Omental fat pad (tissue), 4 donors: ENCODE data around the gene ADAMTS6. TPM values are rescaled to one million over a fixed set of nuclear protein-coding genes. Genes with fewer than 3 reads are reported as not detected.

Source experiments
- ATAC-seq: fragments of 150-250 bp; one replicate; pipeline ENCODE4 v1.9.1; 2016; ENCODE audit warnings: mild to moderate bottlenecking, moderate library complexity; ENCODE audit not compliant: low FRiP score
- DNase-seq: peaks from one replicate; pipeline ENCODE4 v3.0.0-alpha.2; 2019; ENCODE audit warnings: low spot score
- total RNA-seq, 4 donors: library from RNA; depleted of rRNA; stranded (reverse); fragments of >200 nt; gene quantifications; one replicate each; pipeline ENCODE4 v1.1.0, GENCODE V29; 2016
- TF ChIP-seq, protein P1 (sequence below), 3 donors: fragments of 450-650 bp; IDR thresholded peaks; one replicate each; pipeline ENCODE4 v1.5.1; 2016 to 2017; ENCODE audit warnings: antibody characterized with exemption in 3 of 3, mild to moderate bottlenecking in 3 of 3, moderate library complexity in 2 of 3

Gene ADAMTS6
- total RNA-seq, 4 donors from 2014 or later, result 1.8 to 8.0 (median 3.0) TPM

DNA sequence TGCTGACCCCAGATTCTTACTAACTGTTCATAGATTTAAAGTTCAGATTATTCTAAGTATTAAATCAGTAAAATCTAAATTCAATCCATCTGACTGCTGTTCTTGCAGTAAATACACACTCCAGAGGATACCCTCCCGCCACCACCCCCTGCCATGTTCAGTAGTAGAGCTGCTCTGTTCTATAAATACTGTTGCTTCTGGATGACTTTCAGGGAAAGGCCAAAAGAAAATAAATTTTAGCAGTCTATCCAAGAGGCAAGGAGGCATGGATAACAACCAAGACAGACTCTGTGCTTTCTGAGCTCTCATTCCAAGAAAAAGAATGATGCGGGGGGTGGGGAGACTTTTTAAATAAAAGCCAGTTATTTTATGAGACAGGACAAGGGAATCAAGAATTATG, 115.1 kb downstream of the ADAMTS6 start:
- TF ChIP-seq, protein P1, sequence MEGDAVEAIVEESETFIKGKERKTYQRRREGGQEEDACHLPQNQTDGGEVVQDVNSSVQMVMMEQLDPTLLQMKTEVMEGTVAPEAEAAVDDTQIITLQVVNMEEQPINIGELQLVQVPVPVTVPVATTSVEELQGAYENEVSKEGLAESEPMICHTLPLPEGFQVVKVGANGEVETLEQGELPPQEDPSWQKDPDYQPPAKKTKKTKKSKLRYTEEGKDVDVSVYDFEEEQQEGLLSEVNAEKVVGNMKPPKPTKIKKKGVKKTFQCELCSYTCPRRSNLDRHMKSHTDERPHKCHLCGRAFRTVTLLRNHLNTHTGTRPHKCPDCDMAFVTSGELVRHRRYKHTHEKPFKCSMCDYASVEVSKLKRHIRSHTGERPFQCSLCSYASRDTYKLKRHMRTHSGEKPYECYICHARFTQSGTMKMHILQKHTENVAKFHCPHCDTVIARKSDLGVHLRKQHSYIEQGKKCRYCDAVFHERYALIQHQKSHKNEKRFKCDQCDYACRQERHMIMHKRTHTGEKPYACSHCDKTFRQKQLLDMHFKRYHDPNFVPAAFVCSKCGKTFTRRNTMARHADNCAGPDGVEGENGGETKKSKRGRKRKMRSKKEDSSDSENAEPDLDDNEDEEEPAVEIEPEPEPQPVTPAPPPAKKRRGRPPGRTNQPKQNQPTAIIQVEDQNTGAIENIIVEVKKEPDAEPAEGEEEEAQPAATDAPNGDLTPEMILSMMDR (IDR thresholded peaks at IDR 0.05), result no peak
- ATAC-seq, result no peak
- no peak for DNase-seq

DNA sequence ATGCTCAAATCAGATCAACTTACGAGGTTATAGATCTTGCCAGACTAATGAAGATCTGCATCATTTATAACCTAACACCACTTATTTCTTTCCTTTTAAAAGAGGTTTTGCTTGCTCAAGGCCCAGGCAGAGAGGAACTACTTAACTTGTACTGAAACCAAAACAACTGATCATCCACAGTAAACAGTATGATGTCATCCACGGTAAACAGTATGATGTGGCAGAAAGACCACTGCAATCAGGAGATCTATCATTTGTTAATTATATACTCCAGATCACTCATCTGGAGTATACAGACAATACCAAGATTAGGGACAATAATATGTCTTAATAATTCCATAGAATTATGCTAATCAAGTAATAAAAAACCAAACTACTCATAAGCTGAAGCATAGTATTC, 116.8 kb downstream of the ADAMTS6 start:
- no peak for ATAC-seq
- TF ChIP-seq, protein P1 (IDR thresholded peaks at IDR 0.05), result no peak

DNA sequence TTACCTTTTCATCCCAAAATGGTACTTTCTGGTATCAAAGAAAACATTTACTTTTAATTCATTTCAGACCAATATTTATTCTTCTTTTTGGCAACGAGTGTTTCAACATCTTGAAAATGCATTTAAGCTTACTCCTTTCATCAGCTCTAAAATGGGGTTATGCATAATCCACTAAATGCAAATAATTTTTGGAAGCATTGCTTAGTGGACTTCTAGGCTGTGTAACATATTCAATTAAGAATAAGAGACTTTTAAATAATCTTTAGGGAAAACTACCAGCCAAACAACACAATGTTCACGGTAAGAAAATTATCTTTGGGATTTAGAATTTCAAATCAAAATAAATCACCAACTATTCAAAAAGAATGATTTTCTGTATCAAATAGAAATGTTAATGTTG, 118.2 kb downstream of the ADAMTS6 start:
- DNase-seq (no peak), ATAC-seq (no peak)
- TF ChIP-seq, protein P1 (IDR thresholded peaks at IDR 0.05), result no peak

More for the DNA sequence above, 116.8 kb downstream of the ADAMTS6 start:
- no peak for DNase-seq

DNA sequence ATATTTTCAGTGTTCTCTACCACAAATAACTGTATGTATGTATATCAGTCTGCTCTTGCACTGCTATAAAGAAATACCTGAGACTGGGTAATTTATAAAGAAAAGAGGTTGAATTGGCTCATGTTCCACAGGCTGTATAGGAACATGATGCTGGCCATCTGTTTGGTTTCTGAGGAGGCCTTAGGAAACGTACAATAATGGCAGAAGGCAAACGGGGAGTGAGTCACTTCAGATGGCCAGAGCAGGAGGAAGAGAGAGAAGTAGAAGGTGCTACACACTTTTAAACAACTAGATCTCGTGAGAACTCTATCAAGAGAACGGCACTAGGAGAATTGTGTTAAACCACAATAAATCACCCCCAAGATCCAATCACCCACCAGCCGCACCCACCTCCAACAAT, 121.7 kb downstream of the ADAMTS6 start:
- TF ChIP-seq, protein P1 (IDR thresholded peaks at IDR 0.05), result no peak
- ATAC-seq (no peak), DNase-seq (no peak)

DNA sequence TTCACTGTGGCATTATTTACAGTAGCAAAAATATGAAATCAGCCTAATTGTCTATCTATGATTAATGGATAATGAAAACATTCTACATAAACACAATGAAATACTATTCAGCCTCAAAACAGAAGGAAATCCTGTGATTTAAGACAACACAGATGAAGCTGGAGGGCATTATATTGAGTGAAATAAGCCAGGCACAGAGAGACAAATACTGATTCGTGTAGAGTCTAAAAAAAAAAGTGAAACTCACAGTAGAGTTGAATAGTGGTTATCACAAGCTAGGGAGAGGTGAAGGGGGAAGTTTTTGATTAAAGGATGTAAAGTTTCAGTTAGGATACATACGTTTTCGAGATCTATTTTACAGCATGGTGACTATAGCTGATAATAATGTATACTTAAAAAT, 122.2 kb downstream of the ADAMTS6 start:
- DNase-seq, result no peak
- ATAC-seq, result no peak
- TF ChIP-seq, protein P1 (IDR thresholded peaks at IDR 0.05), result no peak

DNA sequence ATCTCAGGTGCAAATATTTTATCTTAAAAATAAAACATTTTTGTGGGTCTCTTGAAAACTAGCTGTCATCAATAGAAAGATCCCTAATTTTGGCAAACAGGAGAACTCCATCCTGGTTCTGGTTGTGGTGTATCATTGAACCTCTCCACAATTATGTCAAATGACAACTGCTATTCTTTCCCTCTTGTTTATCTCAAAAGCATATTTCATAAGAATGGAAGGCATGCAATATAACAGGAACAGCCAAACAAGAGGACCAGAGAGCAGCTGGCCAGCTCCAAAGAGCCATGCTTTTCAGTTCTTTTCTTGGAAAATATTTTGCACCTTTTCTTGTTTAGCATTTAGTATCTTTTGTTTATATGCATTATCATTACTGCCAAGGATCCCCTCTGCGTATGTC, 125.4 kb downstream of the ADAMTS6 start:
- DNase-seq (no peak), ATAC-seq (no peak)
- TF ChIP-seq, protein P1 (IDR thresholded peaks at IDR 0.05), result no peak

DNA sequence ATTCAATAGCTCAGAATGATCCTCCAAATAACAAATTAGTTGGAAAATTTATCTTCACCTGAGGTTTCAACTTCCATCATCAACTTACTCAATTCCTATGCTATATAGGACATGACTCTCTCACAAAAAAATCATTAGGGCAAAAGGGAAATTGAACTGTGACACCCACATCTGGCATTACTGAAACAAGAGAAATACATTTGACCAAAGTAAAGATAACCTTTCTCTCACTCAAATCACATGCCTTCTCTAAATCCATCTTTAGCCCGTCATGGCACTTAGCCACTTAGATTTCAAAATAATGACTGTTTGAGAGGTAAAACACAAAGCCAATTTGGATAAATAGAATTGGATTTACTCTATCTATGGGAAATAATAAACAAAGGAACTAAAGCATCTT, 126.4 kb downstream of the ADAMTS6 start:
- ATAC-seq (no peak), DNase-seq (no peak)
- TF ChIP-seq, protein P1 (IDR thresholded peaks at IDR 0.05), result no peak
